ENCODE data around the gene PDZD4.
"Not testable (repeated sequence)": the region's sequence is repeated elsewhere in the genome, so short reads cannot be mapped to it uniquely, and the experiment has no call there.

The PDZD4 gene

DNA sequence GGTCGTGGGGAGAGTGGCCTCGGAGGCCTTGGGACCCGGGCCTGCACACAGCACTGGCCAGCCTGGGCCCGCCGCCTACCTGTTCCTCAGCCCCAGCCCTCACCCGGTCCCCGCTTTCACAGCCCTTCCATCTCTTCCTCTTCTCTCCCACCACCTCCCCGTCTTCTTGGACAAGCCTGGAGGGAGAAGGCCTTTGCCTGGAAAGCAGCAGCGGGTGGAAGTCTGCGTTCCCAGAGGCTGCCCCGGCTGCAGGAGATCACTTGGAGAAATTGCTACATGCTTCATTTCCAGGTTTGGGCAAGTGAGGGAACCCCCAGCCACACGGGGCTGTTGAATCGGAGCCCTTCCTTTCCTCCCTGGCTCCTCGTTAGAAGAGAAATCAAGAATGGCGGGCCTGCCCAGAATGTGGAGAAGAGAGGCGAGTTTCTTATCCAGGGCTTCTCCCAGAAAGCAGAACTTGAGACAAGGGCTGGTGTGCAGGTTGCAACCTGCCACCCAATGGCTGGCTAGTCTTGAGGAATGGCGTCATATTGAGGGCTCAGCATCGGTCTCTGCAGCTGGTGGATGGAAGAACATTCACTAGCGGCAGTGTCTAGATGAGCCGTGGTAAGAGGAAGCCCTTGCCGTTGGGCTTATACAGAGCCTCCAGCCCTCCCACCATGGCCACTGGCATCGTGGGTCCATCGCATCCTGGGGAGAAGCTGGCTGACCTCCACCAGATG, 1.2 kb upstream of the PDZD4 start:
- H3K4me3 ChIP-seq (ENCODE audit: low read length) = no peak overlapping the region

GRCh38 chrX:153830640-153831428, 490 bp upstream of the PDZD4 start:
- no peak for TF ChIP-seq ZNF274 (IDR thresholded peaks at IDR 0.05; ENCODE audit: low read depth, low read length)
- H3K4me3 ChIP-seq (ENCODE audit: low read length) = no peak overlapping the region

More for the DNA sequence above, 1.2 kb upstream of the PDZD4 start:
- TF ChIP-seq ZNF274 (IDR thresholded peaks at IDR 0.05; ENCODE audit: low read depth, low read length) = no peak

DNA sequence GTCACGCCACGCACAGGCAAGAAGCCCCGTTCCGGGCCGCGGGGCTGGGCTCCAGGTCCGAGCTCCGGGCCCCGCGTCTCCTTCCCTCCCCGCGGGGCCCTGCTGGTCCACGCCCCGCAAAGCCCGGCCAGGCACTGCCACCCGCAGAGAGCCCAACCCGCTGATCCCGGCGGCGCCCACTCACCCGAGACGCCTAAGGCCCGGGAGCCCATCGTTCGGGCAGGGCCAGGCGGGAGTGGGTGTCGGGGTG, 870 bp downstream of the PDZD4 start:
- no peak overlapping the region for H3K4me3 ChIP-seq (ENCODE audit: low read length)
- TF ChIP-seq ZNF274 (IDR thresholded peaks at IDR 0.05; ENCODE audit: low read depth, low read length) = no peak

DNA sequence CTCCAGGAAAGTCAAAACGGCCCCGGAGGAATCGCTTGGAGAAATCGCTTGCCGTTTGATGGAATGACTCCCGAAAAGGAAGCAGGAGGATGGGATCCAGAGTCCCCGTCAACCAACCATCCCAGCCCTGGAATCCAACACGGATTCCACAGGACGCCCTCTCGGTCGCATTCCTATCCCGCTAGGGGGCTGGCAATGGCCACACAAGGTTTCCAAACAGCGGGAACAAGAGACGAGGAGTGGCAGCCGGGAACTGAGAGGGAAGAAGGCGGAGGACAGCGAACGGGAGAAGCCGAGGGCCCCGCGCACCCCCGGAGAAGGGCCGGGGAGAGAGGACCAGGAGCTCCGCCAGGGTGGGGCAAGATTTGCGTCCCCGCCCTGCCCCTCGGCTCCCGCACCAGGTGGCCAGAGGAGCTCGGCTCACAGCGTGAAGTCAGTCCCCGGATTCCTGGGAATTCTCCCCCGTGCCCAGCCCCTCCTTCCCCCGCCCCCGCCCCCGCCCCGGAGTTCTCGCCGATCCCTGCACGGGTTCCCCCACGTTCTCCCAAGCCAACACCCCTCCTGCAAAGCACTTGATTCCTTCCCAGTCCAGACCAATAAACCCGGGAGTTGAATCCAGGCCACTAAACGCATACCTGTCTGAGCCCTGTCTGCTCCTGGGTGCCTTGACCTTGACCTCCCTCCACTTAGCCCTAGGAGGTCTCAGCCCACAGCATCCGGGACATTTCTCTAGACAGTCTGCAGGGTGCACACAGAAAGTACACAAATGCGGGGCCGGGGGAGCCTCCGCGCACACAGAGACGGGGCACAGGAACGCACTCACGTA, 1.4 kb downstream of the PDZD4 start:
- H3K4me3 ChIP-seq (ENCODE audit: low read length) = no peak overlapping the region
- no peak for TF ChIP-seq ZNF274 (IDR thresholded peaks at IDR 0.05; ENCODE audit: low read depth, low read length)

GRCh38 chrX:153828308-153828707, 2.0 kb downstream of the PDZD4 start:
- no peak for TF ChIP-seq ZNF274 (IDR thresholded peaks at IDR 0.05; ENCODE audit: low read depth, low read length)
- H3K4me3 ChIP-seq (ENCODE audit: low read length) = no peak overlapping the region

DNA sequence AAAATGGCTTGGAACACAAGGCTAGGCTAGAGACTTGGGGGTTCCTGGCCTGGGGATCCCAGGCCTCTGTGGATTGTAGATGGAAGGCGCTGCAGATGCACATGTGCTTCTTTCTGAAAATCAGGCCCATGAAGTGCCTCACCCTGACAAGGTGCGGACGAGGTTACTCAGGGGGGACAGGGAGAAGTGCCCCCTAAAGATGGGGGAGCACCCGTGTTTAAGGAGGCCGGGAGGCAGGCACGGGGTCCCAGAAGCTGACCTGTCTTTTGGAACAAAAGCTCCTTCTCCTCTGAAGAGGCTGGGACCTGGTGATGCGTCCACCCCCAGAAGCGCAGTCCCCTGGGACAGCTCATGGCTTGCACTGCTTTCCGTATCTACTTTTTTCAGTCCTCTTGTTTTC, 2.4 kb downstream of the PDZD4 start:
- no peak for TF ChIP-seq ZNF274 (IDR thresholded peaks at IDR 0.05; ENCODE audit: low read depth, low read length)
- no peak overlapping the region for H3K4me3 ChIP-seq (ENCODE audit: low read length)

DNA sequence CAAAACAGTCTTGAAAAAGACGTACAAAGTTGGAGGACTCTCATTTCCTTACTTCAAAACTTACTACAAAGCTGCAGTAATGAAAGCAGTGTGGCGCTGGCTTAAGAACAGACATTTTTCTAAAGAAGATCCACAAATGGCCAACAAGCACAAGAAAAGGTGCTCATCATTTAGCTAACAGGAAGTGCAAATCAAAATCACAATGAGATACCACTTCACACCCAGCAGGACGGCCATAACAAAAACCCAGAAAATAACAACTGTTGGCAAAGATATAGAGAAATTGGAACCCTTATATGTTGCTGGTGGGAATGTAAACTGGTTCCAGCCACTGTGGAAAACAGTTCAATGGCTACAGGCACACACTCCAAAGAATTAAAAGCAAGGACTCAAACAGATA, 3.3 kb downstream of the PDZD4 start:
- no peak for TF ChIP-seq ZNF274 (IDR thresholded peaks at IDR 0.05; ENCODE audit: low read depth, low read length)
- no peak overlapping the region for H3K4me3 ChIP-seq (ENCODE audit: low read length)

GRCh38 chrX:153825042-153825441, 5.3 kb downstream of the PDZD4 start:
- no peak overlapping the region for H3K4me3 ChIP-seq (ENCODE audit: low read length)
- no peak for TF ChIP-seq ZNF274 (IDR thresholded peaks at IDR 0.05; ENCODE audit: low read depth, low read length)

DNA sequence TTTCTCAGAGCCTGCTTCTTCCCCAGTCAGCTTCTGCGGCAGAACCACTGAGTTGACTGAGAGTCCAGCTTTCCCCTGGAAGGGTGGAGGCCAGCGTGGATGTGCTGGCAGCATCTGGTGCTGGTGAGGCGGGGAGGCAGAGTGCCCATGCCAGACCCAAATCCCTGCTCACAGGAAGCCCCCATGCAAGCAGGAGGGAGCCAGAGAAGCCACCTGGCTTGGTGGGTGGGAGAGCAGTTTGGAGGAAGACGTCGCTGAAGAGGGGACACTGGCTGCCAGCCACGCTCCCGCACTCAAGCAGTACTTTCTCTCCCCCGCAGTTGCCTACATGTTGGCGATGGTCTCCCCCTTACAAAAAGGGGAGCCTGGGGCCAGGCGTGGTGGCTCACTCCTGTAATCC, 6.0 kb downstream of the PDZD4 start:
- TF ChIP-seq ZNF274 (IDR thresholded peaks at IDR 0.05; ENCODE audit: low read depth, low read length) = no peak
- H3K4me3 ChIP-seq (ENCODE audit: low read length) = no peak overlapping the region

DNA sequence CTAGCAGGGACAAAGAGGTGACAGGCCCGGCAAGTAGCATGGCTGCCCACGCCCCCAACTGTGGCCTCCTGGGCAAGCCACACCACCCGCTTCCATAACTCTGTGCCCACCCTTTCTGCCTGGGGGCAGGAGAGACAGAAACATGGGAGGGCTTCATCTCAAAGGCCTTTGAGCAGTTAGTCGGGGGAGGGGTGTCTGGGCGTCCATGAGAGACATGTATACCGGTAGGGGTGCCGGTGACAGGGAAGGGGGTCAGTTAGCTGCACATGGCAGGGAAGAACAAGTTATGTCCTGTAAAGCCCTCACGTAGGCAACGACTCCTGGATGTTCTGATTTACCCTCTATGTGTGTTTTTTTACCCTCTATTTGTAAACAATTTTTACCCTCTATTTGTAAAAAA, 9.3 kb downstream of the PDZD4 start:
- no peak overlapping the region for H3K4me3 ChIP-seq (ENCODE audit: low read length)
- TF ChIP-seq ZNF274 (IDR thresholded peaks at IDR 0.05; ENCODE audit: low read depth, low read length) = no peak

DNA sequence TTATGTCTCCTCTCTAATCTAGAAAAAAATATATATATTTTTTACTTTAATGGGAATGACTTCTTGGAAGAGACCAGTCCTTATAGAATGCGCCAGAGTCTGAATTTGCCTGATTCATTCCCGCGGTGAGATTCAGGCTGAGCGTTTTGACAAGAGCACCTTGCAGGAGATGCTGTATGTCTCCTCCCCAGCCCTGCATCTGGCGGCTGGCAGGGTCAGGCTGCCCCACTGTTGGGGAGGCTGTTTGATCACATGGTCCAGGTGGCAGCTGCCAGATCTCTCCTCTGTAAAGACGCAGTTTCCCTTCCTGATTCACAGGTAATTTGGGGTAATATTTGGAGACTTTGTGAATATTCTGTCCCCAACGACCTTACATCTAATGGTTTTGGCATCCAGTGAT, 9.7 kb downstream of the PDZD4 start:
- TF ChIP-seq ZNF274 (IDR thresholded peaks at IDR 0.05; ENCODE audit: low read depth, low read length) = no peak
- no peak overlapping the region for H3K4me3 ChIP-seq (ENCODE audit: low read length)

DNA sequence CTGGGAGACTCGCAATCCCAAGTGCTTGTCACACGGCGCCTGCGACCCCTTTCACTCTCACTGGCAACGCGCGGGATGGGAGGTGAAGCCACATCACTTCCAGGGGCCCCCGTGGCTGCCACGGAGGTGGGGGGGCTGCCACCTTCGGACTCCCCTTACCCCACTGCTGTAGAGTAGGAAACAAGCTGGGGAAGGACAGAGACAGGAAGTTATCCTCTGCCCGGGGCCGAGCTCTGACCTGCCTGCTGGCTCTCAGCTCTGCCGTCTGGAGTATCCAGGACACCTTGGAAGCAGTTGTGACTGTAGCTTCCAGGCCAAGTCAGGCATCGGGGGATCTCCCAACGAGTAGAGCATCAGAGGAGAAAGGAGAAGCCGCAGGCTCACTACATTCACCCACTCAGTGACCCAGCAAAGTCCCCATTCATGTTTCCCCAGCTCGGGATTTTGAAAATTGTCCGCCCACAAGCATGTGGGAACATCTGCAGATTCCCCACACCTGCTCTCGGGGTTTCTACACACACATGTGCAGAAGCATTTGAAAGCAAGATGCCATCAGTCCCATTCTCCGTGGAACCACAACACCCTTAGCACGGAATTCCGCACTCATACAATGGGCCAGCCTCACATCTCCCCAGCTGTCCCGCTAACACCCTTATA, 10.8 kb downstream of the PDZD4 start:
- H3K4me3 ChIP-seq (ENCODE audit: low read length) = no peak overlapping the region
- no peak for TF ChIP-seq ZNF274 (IDR thresholded peaks at IDR 0.05; ENCODE audit: low read depth, low read length)

DNA sequence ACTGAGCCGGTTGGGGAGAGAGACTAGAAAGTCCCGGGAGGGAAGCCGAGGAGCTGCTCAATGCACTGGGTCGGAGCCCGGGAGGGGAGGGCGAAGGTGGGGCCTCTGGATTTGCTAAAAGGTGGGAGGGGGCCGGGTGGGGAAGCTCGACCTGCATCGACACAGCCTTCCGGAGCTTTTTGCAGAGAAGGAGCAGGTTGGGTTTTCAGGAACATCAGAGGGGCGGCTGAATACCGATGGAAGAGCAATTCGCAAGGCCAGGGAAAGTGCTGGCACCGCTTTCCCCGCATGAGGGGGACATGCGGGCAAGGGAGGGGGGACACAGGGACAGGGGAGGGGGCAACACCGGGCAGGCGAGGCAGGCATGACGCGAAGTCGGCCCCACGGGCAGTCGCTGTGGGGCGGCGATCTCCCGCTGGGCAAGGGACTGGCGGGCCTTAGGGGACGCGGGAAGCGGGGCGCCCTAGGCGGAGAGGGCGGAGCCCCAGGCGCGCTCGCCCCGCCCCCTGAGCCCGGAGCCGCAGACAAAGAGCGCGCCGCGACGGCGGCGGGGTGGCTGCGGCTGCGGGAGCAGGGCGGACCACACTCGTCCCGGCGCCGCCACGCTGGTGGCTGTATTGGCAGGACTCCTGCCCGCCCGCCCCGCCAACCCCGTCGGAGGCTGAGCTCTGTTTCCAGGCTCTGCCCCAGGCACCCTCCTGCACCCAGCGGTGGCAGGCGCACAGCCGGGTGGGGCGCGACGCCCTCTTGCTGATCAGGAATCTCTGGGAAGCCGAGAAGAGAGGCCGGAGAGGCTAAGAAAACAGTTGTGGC, 11.6 kb downstream of the PDZD4 start:
- no peak overlapping the region for H3K4me3 ChIP-seq (ENCODE audit: low read length)
- TF ChIP-seq ZNF274 (IDR thresholded peaks at IDR 0.05; ENCODE audit: low read depth, low read length) = no peak

- H3K4me3 ChIP-seq (ENCODE audit: low read length) = not testable (repeated sequence)
Observed at GRCh38 chrX:153818064-153818463, 12.3 kb downstream of the PDZD4 start.
